HL-60/S4 treated with retinoic acid at 250 ng/mL for 4 days and 3 days (cell line): Measurements from ENCODE around the gene ANXA10.
"Not testable (repeated sequence)": the region's sequence is repeated elsewhere in the genome, so short reads cannot be mapped to it uniquely, and the experiment has no call there.

Experiments
- in situ Hi-C: fragments of 300-500 bp; cut with MboI; formaldehyde crosslinking; loops from 2 replicates; pipeline ENCODE4 v1.7.0; 2022; ENCODE audit warnings: low sequenced_read_pairs

ANXA10 gene

DNA sequence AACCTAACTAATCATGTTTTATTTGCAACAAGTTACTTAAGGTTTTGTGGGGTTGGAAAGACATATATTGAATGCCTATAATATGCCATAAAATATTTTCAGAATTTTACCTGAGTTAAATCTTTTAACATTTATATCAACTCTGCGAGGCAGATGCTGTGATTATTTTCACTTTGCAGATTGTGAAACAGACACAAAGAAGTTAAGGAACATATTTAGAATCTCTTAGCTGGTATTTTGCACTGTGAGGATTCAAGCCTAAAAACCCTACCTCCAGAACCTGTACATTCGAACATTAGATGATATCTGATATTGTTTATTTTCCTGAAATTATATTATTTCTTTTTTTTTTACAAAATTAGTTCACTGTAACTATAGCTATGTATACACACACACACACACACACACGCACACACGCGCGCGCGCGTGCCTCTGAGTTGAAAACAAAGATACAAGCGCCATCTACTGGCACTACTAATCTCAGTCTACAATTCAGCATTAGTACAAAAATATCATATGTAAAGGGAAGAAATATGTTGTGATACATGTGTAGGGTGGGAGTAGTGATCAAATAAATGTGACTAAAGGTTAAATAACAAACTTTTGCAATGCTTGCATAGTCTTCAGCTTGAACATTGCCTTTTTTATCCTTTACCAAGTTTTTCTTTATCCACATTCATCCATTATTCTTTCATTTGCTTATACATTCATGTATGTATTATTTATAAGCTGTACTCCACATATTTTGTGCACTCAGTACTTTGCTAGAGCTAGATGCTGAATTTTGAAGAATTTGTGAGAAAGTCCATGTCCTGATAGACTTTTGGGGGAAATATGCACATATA, 61.5 kb downstream of the ANXA10 start:
- in situ Hi-C loops: no loop called here

DNA sequence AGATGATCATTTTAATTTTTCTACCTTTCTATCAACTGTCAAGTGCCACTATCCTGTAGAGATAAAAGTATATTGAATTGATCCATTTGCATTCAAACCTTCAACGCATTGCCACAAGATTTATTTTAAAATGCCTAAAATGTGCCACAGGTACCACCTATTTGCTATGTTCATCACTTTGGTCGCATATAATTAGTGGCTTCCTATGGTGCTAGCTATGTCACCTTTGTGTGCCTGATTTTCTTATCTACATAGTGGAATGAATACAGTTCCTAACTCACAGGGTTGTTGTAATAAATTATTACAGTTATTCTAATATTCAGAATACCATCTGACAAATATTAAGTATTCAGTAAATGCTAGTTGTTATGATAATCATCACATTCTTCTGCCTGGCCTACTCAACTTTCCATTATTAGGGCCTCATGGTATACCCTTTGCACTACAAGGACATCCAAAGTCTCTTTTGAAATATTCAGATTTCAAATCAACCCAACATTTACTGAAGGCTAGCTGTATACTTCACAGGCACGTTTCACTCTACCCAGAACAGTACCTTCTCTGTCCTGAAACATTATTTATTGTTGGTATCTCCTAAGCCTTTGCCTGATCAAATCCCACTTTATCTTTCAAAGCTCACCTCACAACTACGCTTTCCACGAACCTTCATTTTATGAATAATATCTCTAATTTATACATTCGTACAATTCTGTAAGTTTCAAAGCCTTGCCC, 62.4 kb downstream of the ANXA10 start:
- in situ Hi-C loops: no loop called here

DNA sequence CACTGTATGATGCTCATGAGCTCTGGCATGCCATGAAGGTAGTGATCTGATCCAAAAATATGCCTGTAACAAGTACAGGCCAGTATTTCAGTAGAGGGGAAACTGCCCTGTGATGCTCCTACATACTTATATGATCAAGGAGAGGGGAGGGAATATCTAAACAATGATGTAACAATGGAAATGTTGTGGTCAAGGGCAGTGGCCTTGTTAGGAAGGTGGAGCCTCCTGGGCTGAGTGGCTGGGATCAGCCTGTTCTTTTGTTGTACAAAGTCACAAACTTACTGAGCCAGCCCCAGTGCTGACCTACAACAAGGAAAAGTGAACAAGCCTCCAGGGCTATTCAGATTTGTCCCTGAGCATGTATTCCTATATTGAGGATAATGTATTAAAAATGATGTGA, 70.3 kb downstream of the ANXA10 start:
- in situ Hi-C loops: no loop called here

DNA sequence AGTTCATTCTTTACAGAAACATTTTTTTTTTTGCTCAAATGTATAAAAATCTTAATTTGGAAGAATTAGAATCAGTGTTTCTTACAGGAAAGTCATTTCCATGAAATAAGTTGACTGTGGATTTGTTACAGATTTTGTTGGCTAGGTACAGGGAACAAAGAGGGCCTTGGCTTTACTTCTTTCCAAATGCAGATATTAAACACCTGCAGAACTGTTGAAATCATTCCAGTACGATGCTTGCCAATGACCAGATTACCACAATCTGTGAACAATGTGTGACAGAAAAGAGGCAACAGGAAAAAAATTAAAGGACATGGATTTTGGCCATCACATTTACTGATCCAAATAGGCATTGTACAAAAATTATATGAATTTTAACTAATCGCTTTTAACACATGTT, 70.8 kb downstream of the ANXA10 start:
- in situ Hi-C loops: no loop called here

DNA sequence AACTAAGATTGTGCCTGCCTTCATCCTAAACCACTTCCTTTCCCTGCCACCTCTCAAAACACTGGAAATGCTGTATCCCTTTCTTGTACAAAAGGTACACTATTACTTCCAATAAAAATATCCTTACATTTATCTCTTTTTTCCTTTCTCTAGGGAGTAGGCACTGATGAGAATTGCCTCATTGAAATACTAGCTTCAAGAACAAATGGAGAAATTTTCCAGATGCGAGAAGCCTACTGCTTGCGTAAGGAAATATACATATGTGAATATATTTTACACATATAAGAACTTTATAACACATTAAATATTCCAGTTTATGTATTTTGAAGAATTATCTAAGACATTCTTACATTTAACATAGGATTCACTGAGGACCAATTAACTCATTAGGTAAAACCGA, 71.7 kb downstream of the ANXA10 start:
- in situ Hi-C loops: no loop called here

DNA sequence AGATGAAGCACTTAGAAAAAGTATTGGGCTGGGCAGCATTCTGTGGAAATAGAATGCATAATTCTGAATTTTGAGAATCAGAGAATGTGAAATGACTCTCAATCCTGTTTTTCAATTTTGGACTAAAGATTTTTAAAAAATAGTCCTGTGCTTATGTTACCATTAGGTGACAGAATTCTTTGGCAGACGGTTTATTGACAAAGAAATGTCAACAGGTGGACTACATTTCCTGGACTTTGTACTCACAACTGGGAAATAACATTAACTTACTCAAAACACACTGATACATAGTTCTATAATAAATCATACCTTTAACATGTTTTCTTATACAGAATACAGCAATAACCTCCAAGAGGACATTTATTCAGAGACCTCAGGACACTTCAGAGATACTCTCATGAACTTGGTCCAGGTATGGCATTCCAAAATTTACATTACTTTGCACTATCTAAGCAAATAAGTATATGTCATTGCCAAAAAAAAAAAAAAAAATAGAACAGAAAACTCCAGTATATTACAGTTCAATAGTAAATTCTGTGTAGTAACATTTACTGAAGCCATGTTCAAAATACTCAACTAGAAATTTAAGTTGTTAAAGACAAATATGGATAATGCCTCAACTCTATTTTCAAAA, 72.7 kb downstream of the ANXA10 start:
- in situ Hi-C loops: no loop called here

DNA sequence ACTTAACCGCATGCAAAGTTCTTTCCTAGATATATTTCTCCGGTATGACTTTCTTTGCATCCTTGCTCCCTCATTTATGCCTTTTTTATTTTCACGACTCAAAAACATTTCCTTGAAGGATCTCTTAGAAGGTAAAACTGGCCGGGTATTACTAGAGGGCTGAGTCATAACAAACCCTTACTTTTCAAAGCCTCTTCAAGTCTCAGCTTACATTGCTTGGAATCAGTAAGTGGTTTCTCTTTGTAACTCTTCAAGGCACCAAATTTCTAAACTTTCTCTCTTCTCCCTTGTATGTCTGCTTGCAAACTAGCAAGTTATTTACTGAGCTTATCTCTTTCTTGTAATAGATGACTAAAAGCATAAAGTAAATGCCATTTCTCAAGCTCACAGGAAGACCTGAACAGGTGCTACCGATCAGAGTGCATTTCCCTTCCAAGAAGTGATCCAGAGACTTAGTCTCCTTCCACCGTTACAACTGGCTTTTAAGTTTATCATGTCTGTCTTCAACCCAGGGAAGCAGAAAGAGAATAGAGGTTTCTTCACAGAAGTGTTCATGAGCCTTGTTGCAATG, 75.5 kb downstream of the ANXA10 start:
- in situ Hi-C loops: no loop called here

DNA sequence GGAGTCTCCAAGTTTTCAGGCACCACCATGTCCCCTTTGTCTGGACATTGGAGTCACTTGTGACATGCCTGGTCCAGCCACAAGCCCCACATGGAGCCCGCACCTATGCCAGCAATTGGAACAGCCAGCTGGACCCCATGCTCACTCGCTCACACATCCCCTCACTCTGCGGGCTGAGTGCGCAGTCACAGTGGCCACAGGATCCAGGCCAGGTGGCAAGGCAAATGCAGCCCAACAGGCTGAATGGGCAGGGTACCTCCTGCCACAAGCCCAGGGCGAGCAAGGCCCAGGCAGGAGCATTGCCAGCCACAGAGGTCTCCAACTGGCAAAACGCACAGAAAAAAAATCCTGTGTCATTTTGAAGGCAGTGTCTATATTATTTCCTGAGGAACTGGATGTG, 82.0 kb downstream of the ANXA10 start:
- in situ Hi-C loops: no loop called here

DNA sequence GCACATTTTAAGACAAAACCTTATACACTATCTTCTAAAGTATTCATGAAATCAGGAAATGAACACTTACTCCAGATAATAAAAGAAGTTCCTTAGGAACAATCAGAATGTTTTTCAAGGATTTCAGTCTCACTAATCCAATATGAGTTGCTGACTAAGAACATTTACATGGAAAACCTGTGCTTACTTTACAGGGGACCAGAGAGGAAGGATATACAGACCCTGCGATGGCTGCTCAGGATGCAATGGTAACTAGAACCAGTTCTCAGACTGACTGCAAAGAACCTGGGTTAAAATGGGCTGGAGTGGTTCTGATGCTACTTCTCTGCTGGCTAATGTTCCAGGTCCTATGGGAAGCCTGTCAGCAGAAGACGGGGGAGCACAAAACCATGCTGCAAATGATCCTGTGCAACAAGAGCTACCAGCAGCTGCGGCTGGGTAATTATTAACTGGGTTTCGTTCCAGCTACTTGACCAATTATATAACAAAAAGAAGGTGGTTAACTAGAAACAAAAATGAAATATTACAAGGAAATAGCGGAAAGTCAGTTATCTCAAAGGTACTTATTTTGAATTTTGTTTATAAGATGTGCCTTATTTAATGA, 85.3 kb downstream of the ANXA10 start:
- in situ Hi-C loops: loop anchor here (25.0 kb wide), 2 partner anchors 735 to 1310 kb away; no protein-coding TSS in a partner anchor

DNA sequence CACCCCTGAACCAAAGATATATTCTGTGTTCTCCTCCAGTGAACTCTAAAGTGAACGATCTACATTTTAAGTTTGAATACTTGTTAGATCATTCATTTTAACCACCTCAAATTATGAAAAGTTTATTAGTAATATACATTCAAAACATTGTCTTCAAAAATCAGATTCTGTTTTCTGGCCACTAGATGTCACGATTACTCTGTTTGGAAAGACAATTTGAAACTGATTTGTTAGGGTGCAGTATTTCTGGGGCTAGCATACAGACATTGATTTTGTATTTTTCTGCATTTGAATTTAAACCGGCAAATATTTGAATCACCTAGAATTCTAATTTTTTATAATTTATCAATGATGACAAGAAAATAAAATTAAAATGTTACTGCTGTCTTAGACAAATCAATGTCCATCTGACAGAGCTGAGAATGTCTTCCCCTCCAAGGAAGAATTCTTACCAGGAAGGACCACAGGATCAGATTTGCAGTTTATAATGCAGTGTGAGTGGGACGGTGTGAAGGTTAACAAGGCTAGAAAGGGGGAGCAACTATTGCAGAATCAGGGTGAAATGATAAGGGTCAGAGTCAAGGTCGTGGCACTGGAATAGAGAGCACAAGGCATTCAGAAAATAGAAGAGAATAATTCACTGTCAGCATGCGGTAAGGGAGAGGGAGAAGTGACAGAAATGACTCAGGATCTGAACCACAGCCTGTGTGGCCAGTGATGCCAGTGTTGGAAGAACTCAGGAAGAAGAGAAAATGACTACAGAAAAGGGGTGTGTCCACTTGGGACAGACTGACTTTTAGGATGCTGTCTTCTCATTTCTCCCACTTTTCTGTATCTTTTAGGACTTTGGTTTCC, 91.6 kb downstream of the ANXA10 start:
- in situ Hi-C loops: loop anchor here (25.0 kb wide), 2 partner anchors 728 to 1303 kb away; no protein-coding TSS in a partner anchor

DNA sequence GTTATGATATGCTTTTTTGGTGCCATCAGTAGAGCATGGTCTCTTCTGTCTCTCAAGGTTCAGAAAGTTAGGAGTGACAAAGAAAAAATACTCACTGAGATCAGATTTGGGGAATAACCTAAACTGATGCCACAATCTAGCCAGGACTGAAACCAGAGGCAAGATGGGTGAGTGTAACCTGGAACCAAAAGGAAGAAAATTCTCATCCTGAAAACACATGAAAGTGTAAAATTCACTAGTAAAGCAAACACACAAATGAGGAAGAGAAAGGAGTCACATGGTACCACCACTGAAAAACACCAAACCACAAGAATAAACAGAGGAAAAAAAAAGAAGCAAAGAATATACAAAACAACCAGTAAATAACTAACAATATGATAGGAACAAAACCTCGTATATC, 96.4 kb downstream of the ANXA10 start:
- in situ Hi-C loops: loop anchor here (25.0 kb wide), 2 partner anchors 724 to 1299 kb away; no protein-coding TSS in a partner anchor

DNA sequence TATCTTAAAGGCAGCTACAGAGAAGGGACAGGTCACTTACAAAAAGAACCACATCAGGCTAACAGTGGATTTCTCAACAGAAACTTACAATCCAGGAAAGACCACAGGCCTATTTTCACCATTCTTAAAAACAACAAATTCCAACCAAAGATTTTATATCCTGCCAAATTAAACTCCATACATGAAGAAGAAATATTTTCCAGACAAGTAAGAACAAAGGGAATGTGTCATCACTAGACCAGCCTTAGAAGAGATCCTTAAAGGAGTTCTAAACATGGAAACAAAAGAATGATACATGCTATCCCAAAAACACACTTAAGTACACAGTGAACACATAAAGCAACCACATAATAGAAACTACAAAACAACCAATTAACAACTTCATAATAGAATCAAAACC, 105.6 kb downstream of the ANXA10 start:
- in situ Hi-C loops: loop anchor here (25.0 kb wide), 2 partner anchors 714 to 1289 kb away; no protein-coding TSS in a partner anchor

DNA sequence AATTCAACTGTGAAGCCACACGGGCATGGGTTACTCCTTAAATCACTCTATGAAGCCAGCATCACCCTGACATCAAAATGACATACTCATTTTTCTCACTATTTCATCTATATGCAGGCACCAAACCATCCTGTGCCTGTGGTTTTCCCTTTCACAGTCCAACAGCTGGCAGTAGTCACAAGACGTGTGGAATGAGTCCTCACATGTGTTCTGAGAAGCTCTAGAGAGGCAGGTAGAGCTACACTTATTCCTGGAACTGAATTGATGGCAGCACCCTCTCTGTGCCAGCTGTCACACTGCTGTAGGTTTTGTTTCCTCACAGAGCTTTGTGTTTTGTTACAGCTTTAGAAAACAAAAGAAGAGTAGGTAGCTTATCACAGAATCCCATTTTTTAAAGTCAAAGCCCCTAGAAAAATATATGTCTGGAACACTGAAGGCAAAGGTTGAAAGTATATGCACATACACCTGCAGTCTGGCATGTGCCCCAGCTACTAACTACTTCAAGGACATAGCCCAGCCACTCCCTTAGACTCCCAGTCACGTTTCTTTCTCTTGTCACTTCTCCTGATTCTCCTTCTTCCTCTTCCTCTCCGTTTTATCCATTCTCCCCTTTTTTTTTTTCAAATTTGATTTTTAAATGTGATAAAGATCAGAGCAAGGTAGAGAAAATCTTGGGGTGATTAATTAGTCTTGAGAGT, 107.1 kb downstream of the ANXA10 start:
- in situ Hi-C loops: loop anchor here (25.0 kb wide), 2 partner anchors 713 to 1288 kb away; no protein-coding TSS in a partner anchor

DNA sequence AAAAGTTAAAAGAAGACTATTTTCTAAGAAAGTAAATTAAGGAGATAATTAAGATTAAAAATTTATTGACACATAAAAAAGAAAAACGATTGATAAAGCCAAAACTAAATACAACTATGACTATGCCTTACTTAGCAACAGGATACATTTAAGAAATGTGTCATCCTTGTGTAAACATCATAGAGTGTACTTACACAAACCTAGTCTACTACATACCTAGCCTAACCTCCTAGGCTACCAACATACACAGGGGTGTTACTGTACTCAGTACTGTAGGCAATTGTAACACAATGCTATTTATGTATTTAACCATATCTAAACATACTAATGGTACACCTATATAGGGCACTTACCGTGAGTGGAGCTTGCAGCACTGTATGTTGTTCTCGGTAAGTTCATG, 108.3 kb downstream of the ANXA10 start:
- in situ Hi-C loops: no loop called here

DNA sequence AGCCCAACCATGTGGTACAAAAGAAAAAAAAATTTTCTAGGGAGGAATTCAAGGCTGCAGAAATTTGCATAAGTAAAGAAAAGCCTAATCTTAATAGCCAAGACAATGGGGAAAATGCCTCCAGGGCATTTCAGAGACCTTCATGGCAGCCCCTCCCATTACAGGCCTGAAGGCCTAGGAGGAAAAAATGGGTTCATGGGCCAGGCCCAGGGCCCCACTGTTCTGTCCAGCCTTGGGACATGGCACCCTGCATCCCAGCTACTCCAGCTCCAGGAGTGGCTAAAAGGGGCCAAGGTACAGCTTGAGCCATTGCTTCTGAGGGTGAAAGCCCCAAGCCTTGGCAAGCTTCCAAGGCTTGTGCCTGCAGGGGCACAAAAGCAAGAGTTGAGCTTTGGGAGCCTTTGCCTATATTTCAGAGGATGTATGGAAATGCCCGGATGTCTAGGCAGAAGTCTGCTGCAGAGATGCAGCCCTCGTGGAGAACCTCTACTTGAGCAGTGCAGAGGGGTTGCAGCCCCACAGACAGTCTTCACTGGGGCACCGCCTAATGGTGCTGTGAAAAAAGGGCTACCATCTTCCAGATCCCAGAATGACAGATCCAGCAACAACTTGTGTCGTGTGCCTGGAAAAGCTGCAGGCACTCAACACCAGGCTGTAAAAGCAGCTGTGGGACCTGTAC, 111.0 kb downstream of the ANXA10 start:
- in situ Hi-C loops: no loop called here

DNA sequence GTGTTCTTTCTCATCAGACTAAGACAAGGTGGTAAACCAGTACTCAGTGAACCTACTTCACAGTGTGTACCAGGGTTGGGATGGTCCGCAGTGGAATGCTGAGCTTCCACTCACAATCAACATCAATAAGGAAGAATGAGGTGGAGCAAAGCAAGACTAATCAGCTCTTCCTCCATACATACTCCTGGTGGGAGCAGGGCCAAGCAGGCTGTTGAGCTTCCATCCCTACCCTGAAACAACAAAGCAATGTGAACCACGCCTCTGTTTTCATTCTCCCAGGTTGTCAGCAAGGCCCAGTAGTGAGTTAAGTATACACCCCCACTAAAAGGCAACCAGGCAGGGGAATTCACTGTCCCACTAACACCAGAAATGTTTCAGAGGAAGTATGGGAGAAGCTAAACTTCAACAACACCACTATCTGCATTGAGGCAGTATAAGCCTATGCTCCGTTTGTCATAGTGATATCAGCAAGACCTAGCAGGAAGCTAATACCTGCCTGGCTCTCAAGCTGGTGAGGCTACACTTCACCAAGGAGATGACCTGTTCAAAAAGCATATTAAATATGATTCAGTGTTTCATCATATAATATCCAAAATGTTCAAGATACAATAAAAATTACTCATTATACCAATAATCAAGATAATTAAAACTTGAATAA, 116.7 kb downstream of the ANXA10 start:
- in situ Hi-C loops: no loop called here

DNA sequence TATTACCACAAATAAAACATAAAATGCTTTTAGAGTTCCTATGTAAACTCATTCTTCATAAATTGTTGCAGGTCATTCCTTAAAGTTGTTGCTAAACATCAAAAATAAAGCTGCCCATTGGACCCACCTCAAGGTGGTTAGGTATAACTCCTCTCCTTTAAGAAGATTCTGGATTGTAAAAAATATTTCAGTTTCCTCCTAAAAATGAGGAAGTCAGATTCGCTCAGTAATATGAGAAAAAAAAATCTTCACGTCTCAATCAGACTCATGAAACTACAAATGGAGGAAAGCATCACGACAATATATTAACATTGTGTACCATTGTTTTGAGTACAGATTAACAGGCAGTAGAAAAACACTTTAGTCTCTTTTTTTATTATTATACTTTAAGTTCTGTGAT, 120.3 kb downstream of the ANXA10 start:
- in situ Hi-C loops: no loop called here

DNA sequence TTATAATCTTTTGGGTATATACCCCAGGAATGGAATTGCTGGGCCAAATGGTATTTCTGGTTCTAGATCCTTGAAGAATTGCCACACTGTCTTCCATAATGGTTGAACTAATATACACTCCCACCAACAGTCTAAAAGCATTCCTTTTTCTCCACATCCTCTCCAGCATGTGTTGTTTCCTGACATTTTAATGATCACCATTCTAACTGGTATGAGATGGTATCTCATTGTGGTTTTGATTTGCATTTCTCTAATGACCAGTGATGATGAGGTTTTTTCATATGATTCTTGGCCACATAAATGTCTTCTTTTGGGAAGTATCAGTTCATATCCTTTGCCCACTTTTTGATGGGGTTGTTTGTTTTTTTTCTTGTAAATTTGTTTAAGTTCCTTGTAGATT, 121.2 kb downstream of the ANXA10 start:
- in situ Hi-C loops: not testable (repeated sequence)
